WTC11 (cell line): Measurements from ENCODE around the gene EDC4.
A peak's percentile ranks its signal among the peaks of the same experiment; 100 is the strongest.

Experiments used
- ETV6 ChIP-seq: sonication (generic); formaldehyde crosslinking; IDR thresholded peaks from 2 replicates; pipeline ENCODE4 v1.8.1; 2022; ENCODE audit warnings: mild to moderate bottlenecking, missing genetic modification reagents
- GABPB1 ChIP-seq: sonication (generic); formaldehyde crosslinking; IDR thresholded peaks from 2 replicates; pipeline ENCODE4 v1.8.1; 2023; ENCODE audit warnings: mild to moderate bottlenecking, missing genetic modification reagents
- JUN ChIP-seq: sonication (generic); formaldehyde crosslinking; IDR thresholded peaks from 2 replicates; pipeline ENCODE4 v1.8.0; 2023; ENCODE audit warnings: mild to moderate bottlenecking, missing genetic modification reagents
- RELA ChIP-seq: sonication (generic); formaldehyde crosslinking; IDR thresholded peaks from 2 replicates; pipeline ENCODE4 v1.8.1; 2022; ENCODE audit warnings: missing genetic modification reagents, mild to moderate bottlenecking, borderline replicate concordance
- TF ChIP-seq, protein P1 (sequence below): fragments of 200-600 bp; IDR thresholded peaks from 2 replicates; pipeline ENCODE4 v1.8.0; 2022; ENCODE audit warnings: antibody characterized with exemption
- TF ChIP-seq, protein P2 (sequence below): sonication (generic); formaldehyde crosslinking; conservative IDR thresholded peaks from 2 replicates; pipeline ENCODE4 v1.8.1; 2022; ENCODE audit warnings: mild to moderate bottlenecking, missing genetic modification reagents
- TF ChIP-seq, protein P3 (sequence below): sonication (generic); formaldehyde crosslinking; IDR thresholded peaks from 2 replicates; pipeline ENCODE4 v1.8.0; 2022; ENCODE audit warnings: mild to moderate bottlenecking, missing genetic modification reagents

DNA sequence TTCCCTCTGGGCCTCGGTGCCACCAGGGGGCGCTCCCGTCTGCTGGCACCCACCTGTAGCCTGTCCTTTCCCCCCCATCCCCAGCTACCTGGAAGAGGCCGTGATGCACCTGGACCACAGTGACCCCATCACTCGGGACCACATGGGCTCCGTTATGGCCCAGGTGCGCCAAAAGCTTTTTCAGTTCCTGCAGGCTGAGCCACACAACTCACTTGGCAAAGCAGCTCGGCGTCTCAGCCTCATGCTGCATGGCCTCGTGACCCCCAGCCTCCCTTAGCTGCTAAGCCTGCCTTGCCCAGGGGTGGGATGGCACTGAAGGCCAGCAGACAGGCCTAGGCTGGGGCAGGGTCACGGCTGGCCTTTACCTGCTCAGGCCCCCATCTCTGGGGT is 11.0 kb downstream of the EDC4 start:
- TF ChIP-seq GABPB1 (no peak), JUN (no peak), RELA (CRISPR knock-in tag) (no peak), ETV6 (CRISPR knock-in tag) (no peak)
- TF ChIP-seq, protein P1, sequence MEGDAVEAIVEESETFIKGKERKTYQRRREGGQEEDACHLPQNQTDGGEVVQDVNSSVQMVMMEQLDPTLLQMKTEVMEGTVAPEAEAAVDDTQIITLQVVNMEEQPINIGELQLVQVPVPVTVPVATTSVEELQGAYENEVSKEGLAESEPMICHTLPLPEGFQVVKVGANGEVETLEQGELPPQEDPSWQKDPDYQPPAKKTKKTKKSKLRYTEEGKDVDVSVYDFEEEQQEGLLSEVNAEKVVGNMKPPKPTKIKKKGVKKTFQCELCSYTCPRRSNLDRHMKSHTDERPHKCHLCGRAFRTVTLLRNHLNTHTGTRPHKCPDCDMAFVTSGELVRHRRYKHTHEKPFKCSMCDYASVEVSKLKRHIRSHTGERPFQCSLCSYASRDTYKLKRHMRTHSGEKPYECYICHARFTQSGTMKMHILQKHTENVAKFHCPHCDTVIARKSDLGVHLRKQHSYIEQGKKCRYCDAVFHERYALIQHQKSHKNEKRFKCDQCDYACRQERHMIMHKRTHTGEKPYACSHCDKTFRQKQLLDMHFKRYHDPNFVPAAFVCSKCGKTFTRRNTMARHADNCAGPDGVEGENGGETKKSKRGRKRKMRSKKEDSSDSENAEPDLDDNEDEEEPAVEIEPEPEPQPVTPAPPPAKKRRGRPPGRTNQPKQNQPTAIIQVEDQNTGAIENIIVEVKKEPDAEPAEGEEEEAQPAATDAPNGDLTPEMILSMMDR = peak; percentile 90
- TF ChIP-seq, protein P2, sequence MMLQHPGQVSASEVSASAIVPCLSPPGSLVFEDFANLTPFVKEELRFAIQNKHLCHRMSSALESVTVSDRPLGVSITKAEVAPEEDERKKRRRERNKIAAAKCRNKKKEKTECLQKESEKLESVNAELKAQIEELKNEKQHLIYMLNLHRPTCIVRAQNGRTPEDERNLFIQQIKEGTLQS = no peak
- TF ChIP-seq, protein P3, sequence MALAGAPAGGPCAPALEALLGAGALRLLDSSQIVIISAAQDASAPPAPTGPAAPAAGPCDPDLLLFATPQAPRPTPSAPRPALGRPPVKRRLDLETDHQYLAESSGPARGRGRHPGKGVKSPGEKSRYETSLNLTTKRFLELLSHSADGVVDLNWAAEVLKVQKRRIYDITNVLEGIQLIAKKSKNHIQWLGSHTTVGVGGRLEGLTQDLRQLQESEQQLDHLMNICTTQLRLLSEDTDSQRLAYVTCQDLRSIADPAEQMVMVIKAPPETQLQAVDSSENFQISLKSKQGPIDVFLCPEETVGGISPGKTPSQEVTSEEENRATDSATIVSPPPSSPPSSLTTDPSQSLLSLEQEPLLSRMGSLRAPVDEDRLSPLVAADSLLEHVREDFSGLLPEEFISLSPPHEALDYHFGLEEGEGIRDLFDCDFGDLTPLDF (CRISPR knock-in tag) = no peak
